HepG2 (cell line): ENCODE measurements around the gene DNAAF1. TPM values are rescaled to one million over a fixed set of nuclear protein-coding genes. Genes with fewer than 3 reads are reported as not detected.

Experiments used
- AKAP8 ChIP-seq: sonication (generic); formaldehyde crosslinking; IDR thresholded peaks from 2 replicates; pipeline ENCODE4 v1.5.1; 2020; ENCODE audit warnings: mild to moderate bottlenecking, missing genetic modification reagents
- ASH2L ChIP-seq: fragments of 300-600, 200-600 bp; sonication (generic); IDR thresholded peaks from 2 replicates; pipeline ENCODE4 v1.7.0; 2017; ENCODE audit warnings: low read depth, mild to moderate bottlenecking, moderate library complexity, mixed read lengths, low read length; ENCODE audit not compliant: insufficient read length
- CBX5 ChIP-seq: sonication (generic); formaldehyde crosslinking; IDR thresholded peaks from 2 replicates; pipeline ENCODE4 v1.4.0; 2020; ENCODE audit warnings: missing genetic modification reagents, borderline replicate concordance
- CCAR2 ChIP-seq: fragments of 200-400 bp; formaldehyde crosslinking; optimal IDR thresholded peaks from 2 replicates; pipeline ENCODE3; 2018; ENCODE audit warnings: low read depth, mild to moderate bottlenecking, low read length, moderate library complexity
- CHCHD3 ChIP-seq: sonication (generic); formaldehyde crosslinking; IDR thresholded peaks from 2 replicates; pipeline ENCODE4 v1.8.0; 2022; ENCODE audit warnings: mild to moderate bottlenecking, missing genetic modification reagents, moderate library complexity
- ELF1 ChIP-seq: sonication (generic); formaldehyde crosslinking; IDR thresholded peaks from 2 replicates; pipeline ENCODE4 v1.4.0; 2020; ENCODE audit warnings: missing genetic modification reagents
- ETV5 ChIP-seq: IDR thresholded peaks from 2 replicates; pipeline ENCODE4 v1.6.1; 2018; ENCODE audit warnings: missing biosample characterization, missing genetic modification reagents, inconsistent platforms, borderline replicate concordance
- FOXK1 ChIP-seq: sonication (generic); formaldehyde crosslinking; IDR thresholded peaks from 2 replicates; pipeline ENCODE4 v1.4.0; 2020; ENCODE audit warnings: low read depth, missing genetic modification reagents, borderline replicate concordance
- HNRNPK ChIP-seq: fragments of 200-400 bp; formaldehyde crosslinking; IDR thresholded peaks from 2 replicates; pipeline ENCODE4 v1.6.1; 2018; ENCODE audit warnings: low read length, low read depth, moderate library complexity, mild to moderate bottlenecking; ENCODE audit not compliant: poor library complexity, severe bottlenecking
- IKZF1 ChIP-seq: fragments of 450-650 bp; IDR thresholded peaks from 2 replicates; pipeline ENCODE4 v1.7.1; 2016
- JDP2 ChIP-seq: sonication (generic); formaldehyde crosslinking; IDR thresholded peaks from 2 replicates; pipeline ENCODE4 v1.8.1; 2022; ENCODE audit warnings: missing genetic modification reagents, borderline replicate concordance
- NFIB ChIP-seq: sonication (generic); formaldehyde crosslinking; IDR thresholded peaks from 2 replicates; pipeline ENCODE4 v1.9.0; 2021; ENCODE audit warnings: missing genetic modification reagents, mild to moderate bottlenecking, borderline replicate concordance
- NR2F2 ChIP-seq: IDR thresholded peaks from 2 replicates; pipeline ENCODE4 v1.6.1; 2012; ENCODE audit warnings: low read depth, inconsistent platforms, borderline replicate concordance
- REL ChIP-seq: sonication (generic); formaldehyde crosslinking; conservative IDR thresholded peaks from 2 replicates; pipeline ENCODE4 v1.8.0; 2022; ENCODE audit warnings: mild to moderate bottlenecking, missing genetic modification reagents, moderate library complexity
- RFX1 ChIP-seq: fragments of 450-650 bp; IDR thresholded peaks from 2 replicates; pipeline ENCODE4 v1.6.1; 2017
- SKI ChIP-seq: fragments of 450-650 bp; IDR thresholded peaks from one replicate; pipeline ENCODE4 v1.6.1; 2018; ENCODE audit warnings: mild to moderate bottlenecking; ENCODE audit not compliant: partially characterized antibody
- TBX3 ChIP-seq: fragments of 450-650 bp; IDR thresholded peaks from 2 replicates; pipeline ENCODE4 v1.6.1; 2017; ENCODE audit warnings: antibody characterized with exemption, mild to moderate bottlenecking, inconsistent platforms, borderline replicate concordance
- ZBTB42 ChIP-seq: sonication (generic); formaldehyde crosslinking; IDR thresholded peaks from 2 replicates; pipeline ENCODE4 v1.5.0; 2020; ENCODE audit warnings: mild to moderate bottlenecking, missing genetic modification reagents
- ZFP36L2 ChIP-seq: sonication (generic); formaldehyde crosslinking; IDR thresholded peaks from 2 replicates; pipeline ENCODE4 v1.4.0; 2020; ENCODE audit warnings: missing genetic modification reagents
- ZKSCAN5 ChIP-seq: sonication (generic); formaldehyde crosslinking; IDR thresholded peaks from 2 replicates; pipeline ENCODE4 v1.5.1; 2020; ENCODE audit warnings: mild to moderate bottlenecking, missing genetic modification reagents
- ZNF101 ChIP-seq: sonication (generic); formaldehyde crosslinking; IDR thresholded peaks from 2 replicates; pipeline ENCODE4 v1.4.0; 2020; ENCODE audit warnings: mild to moderate bottlenecking, low read depth, missing genetic modification reagents, borderline replicate concordance
- ZNF30 ChIP-seq: sonication (generic); formaldehyde crosslinking; IDR thresholded peaks from 2 replicates; pipeline ENCODE4 v1.5.0; 2020; ENCODE audit warnings: mild to moderate bottlenecking, missing genetic modification reagents
- ZNF350 ChIP-seq: sonication (generic); formaldehyde crosslinking; IDR thresholded peaks from 2 replicates; pipeline ENCODE4 v1.4.0; 2020; ENCODE audit warnings: mild to moderate bottlenecking, low read depth, missing genetic modification reagents, borderline replicate concordance
- ZNF460 ChIP-seq: sonication (generic); formaldehyde crosslinking; IDR thresholded peaks from 2 replicates; pipeline ENCODE4 v1.5.1; 2020; ENCODE audit warnings: missing genetic modification reagents, mild to moderate bottlenecking, borderline replicate concordance
- ZNF598 ChIP-seq: sonication (generic); formaldehyde crosslinking; IDR thresholded peaks from 2 replicates; pipeline ENCODE4 v1.5.1; 2020; ENCODE audit warnings: mild to moderate bottlenecking, missing genetic modification reagents, borderline replicate concordance
- ZNF670 ChIP-seq: sonication (generic); formaldehyde crosslinking; IDR thresholded peaks from 2 replicates; pipeline ENCODE4 v1.8.0; 2022; ENCODE audit warnings: mild to moderate bottlenecking, missing genetic modification reagents, borderline replicate concordance
- polyA plus RNA-seq, 8 experiments: library from polyadenylated mRNA; depleted of rRNA in 3 of 8; stranded (reverse) in 7 of 8; unstranded in 1 of 8; fragments of >200 nt; fragmentation: Illumina TruSeq in 4 of 8; extraction: Trizol in 4 of 8; gene quantifications; 2 replicates each; pipeline versions ENCODE4 v1.2.1 to v1.2.3, GENCODE V29; 2011 to 2016; ENCODE audit warnings: low read depth in 4 of 8, missing spikeins in 1 of 8, mixed read lengths in 1 of 8; ENCODE audit not compliant: insufficient read depth in 1 of 8
- total RNA-seq, 5 experiments: library from RNA; depleted of rRNA; stranded (reverse); fragments of >200 nt; fragmentation: Illumina TruSeq; extraction: Trizol; gene quantifications; 2 replicates each; pipeline ENCODE4 v1.2.3, GENCODE V29; 2016; ENCODE audit warnings: low read depth in 1 of 5
- TF ChIP-seq, protein P1 (sequence below): sonication (generic); formaldehyde crosslinking; IDR thresholded peaks from 2 replicates; pipeline ENCODE4 v1.4.0; 2020; ENCODE audit warnings: mild to moderate bottlenecking, missing genetic modification reagents
- TF ChIP-seq, protein P2 (sequence below): sonication (generic); formaldehyde crosslinking; IDR thresholded peaks from 2 replicates; pipeline ENCODE4 v1.5.0; 2020; ENCODE audit warnings: missing genetic modification reagents
- TF ChIP-seq, protein P3 (sequence below): sonication (generic); formaldehyde crosslinking; IDR thresholded peaks from 2 replicates; pipeline ENCODE4 v1.4.0; 2020; ENCODE audit warnings: mild to moderate bottlenecking, low read depth, missing genetic modification reagents
- TF ChIP-seq, protein P4 (sequence below): sonication (generic); formaldehyde crosslinking; IDR thresholded peaks from 2 replicates; pipeline ENCODE4 v1.4.0; 2020; ENCODE audit warnings: mild to moderate bottlenecking, missing genetic modification reagents

Gene DNAAF1
- total and polyA plus RNA-seq, 2 of the 13 experiments (the other 11 are each of a cell fraction or from before 2014, with no cell fraction given): 0.04 TPM; not detected in 1

DNA sequence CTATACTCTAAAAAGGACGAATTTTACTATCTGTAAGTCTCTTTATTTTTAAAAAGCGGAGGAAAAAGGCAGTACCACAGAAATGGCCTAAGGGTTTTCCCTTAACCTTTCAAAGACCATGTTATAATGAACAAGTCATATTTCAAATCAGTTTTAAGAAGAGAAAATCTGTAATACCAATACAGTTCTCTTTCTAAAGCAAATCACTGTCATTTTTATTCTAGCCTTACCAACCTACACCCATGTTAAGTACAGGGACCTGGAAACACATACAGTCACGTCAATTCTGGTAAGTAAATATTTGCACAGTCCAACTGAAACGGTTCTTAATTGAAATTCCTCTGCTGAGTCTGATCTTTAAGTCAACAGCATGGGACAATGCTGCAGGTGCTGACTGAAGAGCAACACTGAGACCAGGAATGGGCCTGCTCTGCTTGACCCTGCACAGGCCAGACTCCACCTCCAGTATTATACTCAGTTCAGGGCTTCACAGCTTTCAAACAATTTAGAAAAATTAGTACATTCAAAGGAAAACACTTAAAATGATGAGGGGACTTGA, 48.6 kb upstream of the DNAAF1 start (continued):
- TF ChIP-seq CBX5 (CRISPR knock-in tag) (0 out of 2 replicates have a peak, but pooled peaks have one; percentile 33), ELF1 (CRISPR knock-in tag) (peak; percentile 27; the same call in 1 of the 2 replicates), ZNF101 (no peak), IKZF1 (no peak), RFX1 (no peak), FOXK1 (CRISPR knock-in tag) (peak; percentile 75; the same call in 1 of the 2 replicates), NFIB (CRISPR knock-in tag) (no peak), SKI (peak; percentile 77), ZNF670 (no peak), NR2F2 (peak; percentile 57; the same call in 1 of the 2 replicates), HNRNPK (no peak), REL (CRISPR knock-in tag) (no peak), CCAR2 (no peak), ASH2L (peak; percentile 50), ZFP36L2 (no peak), ZKSCAN5 (CRISPR knock-in tag) (no peak), CHCHD3 (CRISPR knock-in tag) (no peak), ZNF460 (CRISPR knock-in tag) (no peak), ZNF598 (CRISPR knock-in tag) (no peak), ZNF30 (CRISPR knock-in tag) (no peak), ZBTB42 (CRISPR knock-in tag) (no peak), ETV5 (CRISPR knock-in tag) (no peak; the same call in 1 of the 2 replicates), JDP2 (CRISPR knock-in tag) (no peak), ZNF350 (CRISPR knock-in tag) (no peak), AKAP8 (no peak), TBX3 (peak; percentile 96)
- TF ChIP-seq, protein P1, sequence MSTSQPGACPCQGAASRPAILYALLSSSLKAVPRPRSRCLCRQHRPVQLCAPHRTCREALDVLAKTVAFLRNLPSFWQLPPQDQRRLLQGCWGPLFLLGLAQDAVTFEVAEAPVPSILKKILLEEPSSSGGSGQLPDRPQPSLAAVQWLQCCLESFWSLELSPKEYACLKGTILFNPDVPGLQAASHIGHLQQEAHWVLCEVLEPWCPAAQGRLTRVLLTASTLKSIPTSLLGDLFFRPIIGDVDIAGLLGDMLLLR: no peak
- TF ChIP-seq, protein P2, sequence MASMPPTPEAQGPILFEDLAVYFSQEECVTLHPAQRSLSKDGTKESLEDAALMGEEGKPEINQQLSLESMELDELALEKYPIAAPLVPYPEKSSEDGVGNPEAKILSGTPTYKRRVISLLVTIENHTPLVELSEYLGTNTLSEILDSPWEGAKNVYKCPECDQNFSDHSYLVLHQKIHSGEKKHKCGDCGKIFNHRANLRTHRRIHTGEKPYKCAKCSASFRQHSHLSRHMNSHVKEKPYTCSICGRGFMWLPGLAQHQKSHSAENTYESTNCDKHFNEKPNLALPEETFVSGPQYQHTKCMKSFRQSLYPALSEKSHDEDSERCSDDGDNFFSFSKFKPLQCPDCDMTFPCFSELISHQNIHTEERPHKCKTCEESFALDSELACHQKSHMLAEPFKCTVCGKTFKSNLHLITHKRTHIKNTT (CRISPR knock-in tag): no peak
- TF ChIP-seq, protein P3, sequence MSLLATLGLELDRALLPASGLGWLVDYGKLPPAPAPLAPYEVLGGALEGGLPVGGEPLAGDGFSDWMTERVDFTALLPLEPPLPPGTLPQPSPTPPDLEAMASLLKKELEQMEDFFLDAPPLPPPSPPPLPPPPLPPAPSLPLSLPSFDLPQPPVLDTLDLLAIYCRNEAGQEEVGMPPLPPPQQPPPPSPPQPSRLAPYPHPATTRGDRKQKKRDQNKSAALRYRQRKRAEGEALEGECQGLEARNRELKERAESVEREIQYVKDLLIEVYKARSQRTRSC: no peak
- TF ChIP-seq, protein P4, sequence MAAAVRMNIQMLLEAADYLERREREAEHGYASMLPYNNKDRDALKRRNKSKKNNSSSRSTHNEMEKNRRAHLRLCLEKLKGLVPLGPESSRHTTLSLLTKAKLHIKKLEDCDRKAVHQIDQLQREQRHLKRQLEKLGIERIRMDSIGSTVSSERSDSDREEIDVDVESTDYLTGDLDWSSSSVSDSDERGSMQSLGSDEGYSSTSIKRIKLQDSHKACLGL (CRISPR knock-in tag): no peak
